Tibial nerve (tissue), 4 donors: ENCODE measurements around the gene SPRED3.

ENCODE experiments used
- EP300 ChIP-seq, 2 donors: sonication (generic); formaldehyde crosslinking; IDR thresholded peaks; one replicate each; pipeline ENCODE4 v1.6.1; 2017; ENCODE audit warnings: antibody characterized with exemption in 2 of 2, mild to moderate bottlenecking in 1 of 2
- POLR2A ChIP-seq, 2 donors: fragments of 450-650 bp; IDR thresholded peaks; one replicate each; pipeline ENCODE4 v1.6.1; 2017; ENCODE audit warnings: antibody characterized with exemption in 2 of 2, mild to moderate bottlenecking in 2 of 2, moderate library complexity in 2 of 2
- TF ChIP-seq, protein P1 (sequence below), 5 experiments: fragments of 200-600 bp in 3 of 5; fragments of 450-650 bp in 2 of 5; sonication (generic) in 3 of 5; IDR thresholded peaks; one replicate each; pipeline ENCODE4 v1.5.1; 2016 to 2019; ENCODE audit warnings: antibody characterized with exemption in 5 of 5, mild to moderate bottlenecking in 3 of 5, moderate library complexity in 2 of 5

DNA sequence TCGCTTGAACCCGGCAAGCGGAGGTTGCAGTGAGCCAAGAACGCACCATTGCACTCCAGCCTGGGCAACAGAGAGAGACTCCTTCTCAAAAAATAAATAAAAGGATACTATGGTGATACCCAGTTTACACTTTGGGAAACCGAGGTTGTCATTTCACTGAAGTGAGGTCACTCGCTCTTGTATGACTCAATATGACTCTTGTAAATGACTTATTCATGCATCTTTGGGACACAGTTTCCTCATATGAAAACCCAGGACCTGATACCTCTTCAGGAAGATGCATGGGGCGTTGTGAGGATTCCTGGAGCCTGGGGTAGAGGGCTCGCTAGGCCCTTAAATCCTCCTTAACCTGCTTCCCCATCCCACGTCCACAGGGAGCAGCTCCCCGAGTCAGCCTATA, 9.6 kb upstream of the SPRED3 start:
- TF ChIP-seq, protein P1, sequence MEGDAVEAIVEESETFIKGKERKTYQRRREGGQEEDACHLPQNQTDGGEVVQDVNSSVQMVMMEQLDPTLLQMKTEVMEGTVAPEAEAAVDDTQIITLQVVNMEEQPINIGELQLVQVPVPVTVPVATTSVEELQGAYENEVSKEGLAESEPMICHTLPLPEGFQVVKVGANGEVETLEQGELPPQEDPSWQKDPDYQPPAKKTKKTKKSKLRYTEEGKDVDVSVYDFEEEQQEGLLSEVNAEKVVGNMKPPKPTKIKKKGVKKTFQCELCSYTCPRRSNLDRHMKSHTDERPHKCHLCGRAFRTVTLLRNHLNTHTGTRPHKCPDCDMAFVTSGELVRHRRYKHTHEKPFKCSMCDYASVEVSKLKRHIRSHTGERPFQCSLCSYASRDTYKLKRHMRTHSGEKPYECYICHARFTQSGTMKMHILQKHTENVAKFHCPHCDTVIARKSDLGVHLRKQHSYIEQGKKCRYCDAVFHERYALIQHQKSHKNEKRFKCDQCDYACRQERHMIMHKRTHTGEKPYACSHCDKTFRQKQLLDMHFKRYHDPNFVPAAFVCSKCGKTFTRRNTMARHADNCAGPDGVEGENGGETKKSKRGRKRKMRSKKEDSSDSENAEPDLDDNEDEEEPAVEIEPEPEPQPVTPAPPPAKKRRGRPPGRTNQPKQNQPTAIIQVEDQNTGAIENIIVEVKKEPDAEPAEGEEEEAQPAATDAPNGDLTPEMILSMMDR (IDR thresholded peaks at IDR 0.05): no peak
- no peak for TF ChIP-seq EP300 (IDR thresholded peaks at IDR 0.05)
- no peak for TF ChIP-seq POLR2A (IDR thresholded peaks at IDR 0.05)
